Mesenchymal stem cell (in vitro differentiated cells and primary cell): ENCODE data around the gene CALR.
"Not testable (repeated sequence)": the region's sequence is repeated elsewhere in the genome, so short reads cannot be mapped to it uniquely, and the experiment has no call there.

Source experiments
- DNase-seq: peaks from one replicate; pipeline ENCODE4 v3.0.0-alpha.2; 2013
- H2AFZ ChIP-seq: one replicate; pipeline ENCODE4 v1.6.1; 2013; ENCODE audit warnings: low read depth, mild to moderate bottlenecking, control low read depth, inconsistent platforms, low read length, moderate library complexity
- H2AK5ac ChIP-seq: 2 replicates; pipeline ENCODE4 v1.6.1; 2013; ENCODE audit warnings: low read length, moderate library complexity, mild to moderate bottlenecking, inconsistent platforms; ENCODE audit not compliant: severe bottlenecking
- H2BK120ac ChIP-seq: one replicate; pipeline ENCODE4 v1.6.1; 2013; ENCODE audit warnings: low read depth, mild to moderate bottlenecking, inconsistent platforms, low read length, moderate library complexity
- H2BK12ac ChIP-seq, 2 experiments: one replicate each; pipeline ENCODE4 v1.6.1; 2013; ENCODE audit warnings: inconsistent platforms in 2 of 2, low read length in 2 of 2, mild to moderate bottlenecking in 2 of 2, moderate library complexity in 2 of 2, control low read depth in 1 of 2
- H2BK15ac ChIP-seq: one replicate; pipeline ENCODE4 v1.6.1; 2013; ENCODE audit warnings: mild to moderate bottlenecking, low read depth, inconsistent platforms; ENCODE audit not compliant: poor library complexity, severe bottlenecking
- H2BK5ac ChIP-seq: 2 replicates; pipeline ENCODE4 v1.6.1; 2013; ENCODE audit warnings: low read depth, mild to moderate bottlenecking, low read length, control low read depth, inconsistent platforms; ENCODE audit not compliant: poor library complexity, severe bottlenecking
- H3K14ac ChIP-seq, 2 experiments: one replicate each; pipeline ENCODE4 v1.6.1; 2013; ENCODE audit warnings: inconsistent platforms in 2 of 2, low read length in 2 of 2, control low read depth in 1 of 2, mild to moderate bottlenecking in 1 of 2, moderate library complexity in 1 of 2
- H3K18ac ChIP-seq, 2 experiments: one replicate each; pipeline ENCODE4 v1.6.1; 2013; ENCODE audit warnings: inconsistent platforms in 2 of 2, low read length in 2 of 2, control low read depth in 1 of 2, low read depth in 1 of 2, mild to moderate bottlenecking in 1 of 2
- H3K23ac ChIP-seq, 2 experiments: one replicate each; pipeline ENCODE4 v1.6.1; 2013; ENCODE audit warnings: inconsistent platforms in 2 of 2, low read length in 2 of 2, mild to moderate bottlenecking in 2 of 2, moderate library complexity in 2 of 2, control low read depth in 1 of 2
- H3K27ac ChIP-seq: 2 replicates; pipeline ENCODE4 v1.5.1; 2013; ENCODE audit warnings: mild to moderate bottlenecking, moderate library complexity, low read length, control low read depth, inconsistent platforms; ENCODE audit not compliant: poor library complexity, severe bottlenecking
- H3K27me3 ChIP-seq, 2 experiments: 2 replicates each; pipeline versions ENCODE4 v1.6.1 to v1.7.0; 2013; ENCODE audit warnings: low read length in 2 of 2, mild to moderate bottlenecking in 2 of 2, moderate library complexity in 2 of 2, control low read depth in 1 of 2, inconsistent platforms in 1 of 2; ENCODE audit not compliant: control insufficient read depth in 1 of 2, insufficient read depth in 1 of 2
- H3K36me3 ChIP-seq, 2 experiments: 2 replicates each; pipeline versions ENCODE4 v1.6.1 to v1.7.0; 2013; ENCODE audit warnings: low read length in 2 of 2, control low read depth in 1 of 2, inconsistent platforms in 1 of 2, low read depth in 1 of 2, mild to moderate bottlenecking in 1 of 2; ENCODE audit not compliant: insufficient read depth in 2 of 2, control insufficient read depth in 1 of 2
- H3K4ac ChIP-seq, 2 experiments: one replicate each; pipeline ENCODE4 v1.6.1; 2013; ENCODE audit warnings: inconsistent platforms in 2 of 2, low read length in 2 of 2, mild to moderate bottlenecking in 2 of 2, moderate library complexity in 2 of 2, control low read depth in 1 of 2, low read depth in 1 of 2
- H3K4me1 ChIP-seq: 2 replicates; pipeline ENCODE4 v1.6.1; 2013; ENCODE audit warnings: low read depth, low read length, control low read depth; ENCODE audit not compliant: control insufficient read depth, insufficient read depth
- H3K4me2 ChIP-seq: 2 replicates; pipeline ENCODE4 v1.6.1; 2013; ENCODE audit warnings: low read length, mild to moderate bottlenecking, inconsistent platforms; ENCODE audit not compliant: poor library complexity, severe bottlenecking
- H3K4me3 ChIP-seq, 2 experiments: 2 replicates each; pipeline versions ENCODE4 v1.5.1 to v1.7.0; 2013; ENCODE audit warnings: low read length in 2 of 2, mild to moderate bottlenecking in 2 of 2, control low read depth in 1 of 2, low read depth in 1 of 2; ENCODE audit not compliant: insufficient read depth in 1 of 2
- H3K79me1 ChIP-seq: replicated peaks from 2 replicates; pipeline ENCODE4 v1.6.1; 2013; ENCODE audit warnings: mild to moderate bottlenecking, control low read depth, low read length, inconsistent platforms; ENCODE audit not compliant: poor library complexity, severe bottlenecking
- H3K9ac ChIP-seq: 2 replicates; pipeline ENCODE4 v1.7.0; 2013; ENCODE audit warnings: mild to moderate bottlenecking, low read length, moderate library complexity
- H3K9me3 ChIP-seq: 2 replicates; pipeline ENCODE4 v1.7.0; 2013; ENCODE audit warnings: mild to moderate bottlenecking, low read length; ENCODE audit not compliant: control insufficient read depth
- H4K8ac ChIP-seq: one replicate; pipeline ENCODE4 v1.6.1; 2013; ENCODE audit warnings: inconsistent platforms, mild to moderate bottlenecking, low read length, moderate library complexity
- H4K91ac ChIP-seq: one replicate; pipeline ENCODE4 v1.6.1; 2013; ENCODE audit warnings: mild to moderate bottlenecking, low read length, inconsistent platforms
- WGBS: methylation state at CpG from one replicate; pipeline ENCODE4 v1.1.7; 2013; ENCODE audit warnings: mixed read lengths; 5-methylcytosine and 5-hydroxymethylcytosine counted together

Gene CALR

DNA sequence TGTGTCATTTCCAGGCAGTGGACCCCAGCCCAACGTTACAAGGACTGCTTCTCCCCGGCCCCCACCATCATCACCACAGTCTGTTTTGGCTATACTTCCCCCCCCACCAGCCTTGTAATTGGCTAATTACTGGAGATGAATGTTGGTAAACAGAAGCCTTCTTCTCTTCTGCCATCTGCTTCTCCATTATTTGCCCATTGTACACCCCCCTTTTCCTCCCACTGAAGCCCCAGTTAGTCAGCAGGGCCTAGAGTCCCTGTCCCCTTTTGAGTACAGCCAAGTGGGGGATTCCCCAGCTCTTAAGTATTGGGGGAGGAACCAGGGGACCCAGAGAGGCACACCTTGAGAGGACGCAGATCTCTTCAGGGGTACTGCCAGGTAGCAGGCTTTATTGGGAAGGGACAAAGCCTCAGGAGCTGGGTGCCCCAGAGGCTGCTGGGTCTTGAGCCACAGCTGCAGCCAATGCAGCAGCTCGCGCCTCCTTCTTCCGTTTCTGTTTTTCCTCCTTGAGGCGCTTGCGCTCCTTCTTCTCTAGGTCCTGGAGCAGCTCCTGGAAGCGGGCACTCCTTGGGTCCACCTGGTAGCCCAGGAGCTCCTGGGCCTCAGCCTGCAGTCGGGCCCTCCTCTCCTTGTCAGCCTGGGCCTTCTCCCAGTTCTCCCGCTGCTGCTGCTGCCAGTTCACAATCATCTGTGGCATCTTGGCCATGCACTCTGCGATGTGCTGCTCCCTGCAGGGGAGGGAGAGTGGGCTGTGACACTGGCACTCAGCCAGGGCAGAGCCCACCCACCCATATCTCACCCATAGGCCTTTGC lies 15.6 kb downstream of the CALR start:
- WGBS: 89% methylated on average over 10 of the region's 12 CpGs
- Histone ChIP-seq H2AK5ac (no peak overlapping the region), H3K4me2 (no peak overlapping the region)

GRCh38 chr19:12954612-12954962 lies 16.2 kb downstream of the CALR start:
- no peak overlapping the region for H3K4me2 ChIP-seq
- H2BK5ac ChIP-seq: no peak overlapping the region
- H4K8ac ChIP-seq: no peak overlapping the region
- H3K4me3 ChIP-seq: peak overlapping the region in 1 of 2 experiments; percentile 27
- WGBS: no CpG with 5 or more reads among the region's 1 CpG
- H3K79me1 ChIP-seq: peaks cover 9% of the 10 kb centered on the region
- no peak overlapping the region for H3K14ac ChIP-seq
- DNase-seq: no peak
- peaks cover 46 to 52% of the 10 kb centered on the region in 2 experiments for H3K36me3 ChIP-seq
- H3K27ac ChIP-seq: no peak overlapping the region
- no peak overlapping the region for H3K4ac ChIP-seq
- H4K91ac ChIP-seq: no peak overlapping the region
- no peak overlapping the region for H2BK12ac ChIP-seq
- no peaks in the 10 kb centered on the region for H3K9me3 ChIP-seq
- H3K27me3 ChIP-seq: no peaks in the 10 kb centered on the region
- no peak overlapping the region for H2BK15ac ChIP-seq
- H3K4me1 ChIP-seq: peaks cover 15% of the 10 kb centered on the region
- no peak overlapping the region for H3K18ac ChIP-seq
- H2BK120ac ChIP-seq: no peak overlapping the region
- H2AFZ ChIP-seq: no peak overlapping the region
- H2AK5ac ChIP-seq: no peak overlapping the region
- peak overlapping the region; percentile 80 for H3K9ac ChIP-seq
- H3K23ac ChIP-seq: no peak overlapping the region

More for the DNA sequence above, 15.6 kb downstream of the CALR start:
- Histone ChIP-seq H3K79me1 (peaks cover 14% of the 10 kb centered on the region), H4K91ac (no peak overlapping the region), H2BK120ac (no peak overlapping the region), H3K9me3 (no peaks in the 10 kb centered on the region), H2BK5ac (no peak overlapping the region), H3K9ac (peak overlapping the region; percentile 80), H3K18ac (no peak overlapping the region), H3K36me3 (peaks cover 52 to 58% of the 10 kb centered on the region in 2 experiments), H3K27me3 (no peaks in the 10 kb centered on the region), H2AFZ (no peak overlapping the region), H3K4me1 (peaks cover 15% of the 10 kb centered on the region), H2BK15ac (no peak overlapping the region), H4K8ac (no peak overlapping the region), H3K14ac (no peak overlapping the region), H3K27ac (no peak overlapping the region), H2BK12ac (no peak overlapping the region), H3K4me3 (peak overlapping the region in 1 of 2 experiments; percentile 27), H3K4ac (no peak overlapping the region), H3K23ac (no peak overlapping the region)
- no peak for DNase-seq

GRCh38 chr19:12955575-12955974 lies 17.2 kb downstream of the CALR start:
- H2BK15ac ChIP-seq, H3K27me3 ChIP-seq, H2BK120ac ChIP-seq, H3K27ac ChIP-seq, H4K91ac ChIP-seq, H3K9me3 ChIP-seq, H3K18ac ChIP-seq, H4K8ac ChIP-seq, H2AFZ ChIP-seq, H3K23ac ChIP-seq, H2BK12ac ChIP-seq, H3K79me1 ChIP-seq, H2BK5ac ChIP-seq, H3K4ac ChIP-seq, H3K14ac ChIP-seq, DNase-seq, H2AK5ac ChIP-seq: not testable (repeated sequence)
- H3K4me1 ChIP-seq: peaks cover 15% of the 10 kb centered on the region
- 94% methylated on average over 6 of the region's 9 CpGs for WGBS
- H3K4me3 ChIP-seq: peak overlapping the region in 1 of 2 experiments; percentile 93
- H3K9ac ChIP-seq: peak overlapping the region; percentile 91
- peaks cover 39 to 43% of the 10 kb centered on the region in 2 experiments for H3K36me3 ChIP-seq
- H3K4me2 ChIP-seq: peak overlapping the region; percentile 34

- DNase-seq: no peak
Observed at GRCh38 chr19:12955996-12956395, 17.6 kb downstream of the CALR start.

More at GRCh38 chr19:12955996-12956395, 17.6 kb downstream of the CALR start:
- H2AK5ac ChIP-seq: no peak overlapping the region
- H2BK120ac ChIP-seq: no peak overlapping the region
- H3K4me3 ChIP-seq: peak overlapping the region; percentile 92 to 93
- no peak overlapping the region for H2BK5ac ChIP-seq
- H3K9ac ChIP-seq: peak overlapping the region; percentile 91
- H3K4ac ChIP-seq: peak overlapping the region in 1 of 2 experiments; percentile 9
- H2BK12ac ChIP-seq: no peak overlapping the region
- H2BK15ac ChIP-seq: no peak overlapping the region
- peaks cover 15% of the 10 kb centered on the region for H3K4me1 ChIP-seq
- H3K23ac ChIP-seq: no peak overlapping the region
- H3K79me1 ChIP-seq: peaks cover 5% of the 10 kb centered on the region
- H3K18ac ChIP-seq: no peak overlapping the region
- no peak overlapping the region for H3K14ac ChIP-seq
- H3K9me3 ChIP-seq: no peaks in the 10 kb centered on the region
- H2AFZ ChIP-seq: no peak overlapping the region
- 77% methylated on average over 12 of the region's 12 CpGs for WGBS
- H3K36me3 ChIP-seq: peaks cover 35 to 39% of the 10 kb centered on the region in 2 experiments
- H3K27me3 ChIP-seq: no peaks in the 10 kb centered on the region
- H3K4me2 ChIP-seq: peak overlapping the region; percentile 34
- no peak overlapping the region for H4K8ac ChIP-seq
- H4K91ac ChIP-seq: no peak overlapping the region
- H3K27ac ChIP-seq: no peak overlapping the region
